EL (cell line): ENCODE results near the gene HOXA5.
A peak's percentile ranks its signal among the peaks of the same experiment; 100 is the strongest.

ENCODE experiments used
- DNase-seq: peaks from one replicate; pipeline ENCODE4 v3.0.0-alpha.2; 2016

Gene HOXA5

DNA sequence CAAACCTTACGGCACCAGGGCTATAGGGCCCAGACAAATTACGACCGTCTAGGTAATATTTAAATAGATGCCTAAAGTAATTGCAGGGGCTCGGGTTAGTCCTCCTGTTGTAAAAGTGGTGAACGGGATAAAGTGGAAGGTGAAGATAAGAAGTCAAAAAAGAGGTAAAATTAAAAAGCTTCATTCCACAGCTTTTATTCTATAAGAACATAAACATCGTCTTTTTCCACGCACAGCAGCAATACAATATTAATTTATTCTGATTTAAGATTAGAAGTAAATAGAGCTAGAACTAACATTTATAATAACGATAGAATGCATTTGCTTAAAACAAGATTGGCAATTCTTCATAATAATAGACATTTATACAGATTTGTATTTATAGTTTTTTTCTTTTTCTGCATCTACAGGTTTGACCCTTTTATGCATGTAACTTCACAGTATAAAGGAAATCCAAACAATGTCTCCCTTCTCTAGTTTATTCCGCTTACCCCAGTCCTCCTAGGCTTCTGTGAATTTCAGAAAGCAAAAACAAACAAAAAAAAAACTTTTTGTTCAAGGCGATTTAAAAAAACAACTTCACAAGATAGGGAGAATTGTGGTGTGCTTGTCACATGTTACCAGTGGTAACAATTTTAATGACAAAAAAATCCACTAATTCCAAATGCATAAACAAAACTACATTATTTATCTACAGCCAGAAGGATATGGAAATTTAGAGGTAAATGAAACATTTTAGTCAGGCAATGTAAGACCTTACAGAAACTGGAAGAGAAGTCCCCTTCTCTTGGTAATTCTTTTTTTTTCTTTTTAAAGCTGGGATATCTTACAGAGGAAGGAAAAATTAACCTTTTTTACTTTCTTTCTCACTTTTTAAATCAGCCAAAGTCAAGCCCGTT is 27.2 kb upstream of the HOXA5 start:
- DNase-seq, result no peak

GRCh38 chr7:27169658-27170425 is 26.4 kb upstream of the HOXA5 start:
- peak; percentile 84 for DNase-seq

DNA sequence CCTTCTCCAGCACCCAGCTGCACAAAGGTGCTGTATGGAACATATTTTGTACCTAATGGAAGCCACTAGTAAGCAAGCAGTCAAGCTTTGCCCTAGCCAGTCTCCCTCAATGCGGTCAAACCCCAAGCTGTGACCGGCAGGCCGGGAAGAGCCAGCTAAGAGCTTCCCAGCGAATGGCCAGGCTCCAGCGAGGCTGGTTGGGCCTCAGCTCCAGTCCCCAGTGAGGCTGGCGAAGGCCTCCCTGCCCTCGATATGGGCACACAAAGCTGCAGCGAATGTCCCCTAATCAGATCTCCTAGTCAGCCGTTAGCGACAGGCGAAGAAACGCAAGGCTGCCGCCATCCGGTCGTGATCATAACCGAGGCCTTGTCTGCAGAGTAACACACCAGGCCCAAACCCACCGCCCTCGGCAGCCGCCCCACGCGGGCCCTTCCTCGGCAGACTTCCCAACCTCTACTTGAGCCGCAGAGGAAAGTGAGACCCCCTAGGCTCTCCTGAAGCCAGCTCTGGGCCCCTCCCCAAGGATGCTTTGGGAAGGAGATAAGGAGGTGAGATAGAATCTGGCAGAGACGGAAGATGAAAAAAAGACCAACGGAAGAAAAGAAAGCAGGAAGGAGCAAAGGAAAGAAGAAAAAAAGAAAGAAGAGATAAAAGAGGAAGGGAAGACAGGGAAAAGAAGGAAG is 24.9 kb upstream of the HOXA5 start:
- DNase-seq, result peak; percentile 81

DNA sequence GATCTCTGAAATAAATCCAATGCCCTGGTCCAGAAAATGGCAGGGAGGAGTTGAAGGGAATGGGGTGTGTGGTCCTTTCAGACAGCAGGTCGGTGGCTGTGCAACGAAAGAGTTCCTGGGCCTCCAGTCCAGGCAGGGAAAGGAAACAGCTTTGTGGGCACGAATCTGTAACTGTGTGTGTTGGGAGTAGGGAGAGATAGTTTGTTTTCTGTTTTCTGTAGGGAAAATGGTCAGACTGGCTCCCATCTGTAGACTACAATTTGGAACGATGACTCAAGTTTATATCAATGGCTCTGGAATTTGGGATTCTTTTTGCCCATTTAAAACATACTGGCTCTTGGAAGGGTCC is 24.4 kb upstream of the HOXA5 start:
- peak; percentile 76 for DNase-seq

DNA sequence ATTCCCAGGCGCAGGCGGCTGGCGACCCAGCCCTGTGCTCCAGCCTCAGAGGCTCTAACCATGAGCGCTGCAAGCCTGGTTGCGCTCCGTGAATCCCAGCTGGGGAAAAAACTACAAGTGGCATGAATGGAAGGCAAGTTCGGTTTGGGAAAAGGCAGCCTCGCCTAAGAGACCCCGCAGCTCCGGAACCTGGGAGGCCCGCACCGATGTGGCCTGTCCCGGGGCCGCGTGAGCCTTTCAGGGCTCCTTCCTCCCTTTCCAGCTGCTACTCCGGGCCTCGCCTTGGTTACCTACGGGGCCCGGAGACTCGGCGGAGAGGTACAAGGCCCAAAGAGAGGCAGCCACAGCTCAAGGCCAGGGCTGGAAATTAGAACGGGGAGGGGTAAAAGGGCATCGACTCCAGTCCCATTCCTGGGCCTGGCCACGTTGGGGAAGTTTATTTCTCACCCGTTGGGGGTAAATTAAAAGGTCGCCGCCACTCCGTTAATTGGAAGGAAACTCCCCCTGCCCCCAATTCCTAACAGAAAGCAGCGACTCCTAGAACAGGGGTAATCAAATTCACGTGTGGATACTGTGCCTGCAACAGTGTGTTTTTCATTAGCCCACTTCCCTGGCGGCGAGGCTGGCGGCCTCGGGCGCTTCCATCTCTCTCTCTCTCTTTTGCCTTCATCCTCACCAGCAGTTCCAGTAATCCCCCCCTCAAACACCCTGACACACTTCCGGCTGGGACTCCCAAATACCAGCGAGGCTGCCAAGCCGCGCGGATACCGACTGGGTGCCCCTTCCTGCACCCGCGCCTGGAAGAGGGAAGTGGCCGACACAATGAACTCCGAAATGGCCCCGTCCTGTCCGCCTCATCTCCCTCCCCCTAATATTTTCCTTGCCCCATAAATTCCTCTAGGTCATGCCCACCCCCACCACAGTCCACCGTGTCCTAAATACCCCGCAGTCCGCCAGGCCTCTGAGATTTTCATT is 23.3 kb upstream of the HOXA5 start:
- peak; percentile 93 for DNase-seq

DNA sequence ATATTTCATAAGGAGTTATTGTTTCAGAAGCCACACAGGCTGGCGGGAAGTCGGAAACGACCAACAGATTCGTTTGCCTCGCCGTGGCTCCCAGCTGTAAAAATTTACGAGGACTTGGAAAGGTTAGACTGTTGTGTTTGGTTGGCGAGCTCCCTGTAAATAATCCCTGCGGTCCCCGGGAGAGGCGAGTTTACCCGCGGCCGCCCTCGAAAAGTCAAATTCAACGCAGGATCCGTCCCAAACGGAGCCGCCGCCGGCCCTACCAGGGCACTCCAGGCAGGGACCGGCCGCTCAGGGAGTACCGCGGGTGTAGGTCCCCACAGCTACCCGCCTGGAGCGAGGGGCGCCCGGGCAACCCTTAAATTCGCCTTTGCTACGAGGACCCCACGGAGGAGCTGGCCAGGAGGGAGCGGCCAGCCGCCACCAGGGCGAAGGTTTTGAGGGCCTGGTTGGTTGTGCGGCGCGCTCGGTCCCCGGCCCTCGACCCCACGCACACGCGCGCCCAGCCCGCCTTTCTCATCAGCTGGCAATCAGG is 22.6 kb upstream of the HOXA5 start:
- peak; percentile 58 for DNase-seq

DNA sequence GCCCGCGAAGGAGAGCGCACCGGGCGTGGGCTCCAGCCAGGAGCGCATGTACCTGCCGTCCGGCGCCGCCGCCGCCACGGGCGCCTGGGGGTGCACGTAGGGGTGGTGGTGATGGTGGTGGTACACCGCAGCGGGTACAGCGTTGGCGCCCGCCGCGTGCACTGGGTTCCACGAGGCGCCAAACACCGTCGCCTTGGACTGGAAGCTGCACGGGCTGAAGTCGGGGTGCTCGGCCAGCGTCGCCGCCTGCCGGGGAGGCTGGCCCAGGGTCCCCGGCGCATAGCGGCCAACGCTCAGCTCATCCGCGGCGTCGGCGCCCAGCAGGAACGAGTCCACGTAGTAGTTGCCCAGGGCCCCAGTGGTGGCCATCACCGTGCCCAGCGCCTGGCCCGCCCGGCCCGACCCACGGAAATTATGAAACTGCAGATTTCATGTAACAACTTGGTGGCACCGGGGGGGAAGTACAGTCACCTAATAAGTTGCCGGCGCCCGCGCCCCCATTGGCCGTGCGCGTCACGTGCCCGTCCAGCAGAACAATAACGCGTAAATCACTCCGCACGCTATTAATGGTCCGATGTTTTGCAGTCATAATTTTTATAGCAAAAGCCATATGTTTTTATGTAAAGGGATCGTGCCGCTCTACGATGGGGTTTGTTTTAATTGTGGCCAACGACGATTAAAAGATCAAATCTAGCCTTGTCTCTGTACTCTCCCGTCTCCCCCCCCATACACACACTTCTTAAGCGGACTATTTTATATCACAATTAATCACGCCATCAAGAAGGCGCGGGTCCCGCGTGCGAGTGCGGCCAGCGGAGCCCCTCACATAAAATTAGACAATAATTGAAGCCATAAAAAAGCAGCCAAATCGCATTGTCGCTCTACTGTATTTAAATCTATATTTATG is 21.9 kb upstream of the HOXA5 start, which contains the start of gene HOXA9:
Gene HOXA9, minus strand, starts transcription at position 449 of the 907 bp plus-strand sequence. Its CDS starts 80 bp downstream, at position 369.
- DNase-seq, result peak; percentile 87

DNA sequence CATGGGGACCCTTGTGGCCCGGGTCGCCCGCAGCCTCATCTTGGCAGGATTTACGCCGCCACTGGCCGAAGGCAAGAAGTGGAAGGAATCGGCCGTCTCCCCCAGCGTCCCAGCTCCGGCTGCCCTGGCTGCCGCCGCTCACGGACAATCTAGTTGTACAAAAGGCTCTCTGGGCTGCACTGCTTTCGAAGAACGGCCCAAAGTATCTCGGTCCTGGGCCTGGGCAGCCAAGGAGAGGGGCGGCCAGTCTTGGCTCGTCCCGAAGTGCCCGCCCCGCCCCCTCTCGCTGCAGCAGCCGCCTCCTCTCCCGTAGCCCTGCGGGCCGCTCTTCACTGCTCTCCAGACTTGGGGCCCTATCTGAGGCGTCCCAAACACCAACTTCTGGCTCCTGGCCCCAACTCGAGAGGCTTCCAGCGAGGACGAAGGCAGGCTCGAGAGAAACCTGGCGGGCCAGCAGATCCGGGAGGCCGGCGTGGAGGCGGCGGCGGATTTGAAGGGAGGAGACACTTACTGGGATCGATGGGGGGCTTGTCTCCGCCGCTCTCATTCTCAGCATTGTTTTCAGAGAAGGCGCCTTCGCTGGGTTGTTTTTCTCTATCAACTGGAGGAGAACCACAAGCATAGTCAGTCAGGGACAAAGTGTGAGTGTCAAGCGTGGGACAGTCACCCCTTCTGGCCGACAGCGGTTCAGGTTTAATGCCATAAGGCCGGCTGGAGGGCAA is 21.0 kb upstream of the HOXA5 start:
- DNase-seq, result peak; percentile 18

DNA sequence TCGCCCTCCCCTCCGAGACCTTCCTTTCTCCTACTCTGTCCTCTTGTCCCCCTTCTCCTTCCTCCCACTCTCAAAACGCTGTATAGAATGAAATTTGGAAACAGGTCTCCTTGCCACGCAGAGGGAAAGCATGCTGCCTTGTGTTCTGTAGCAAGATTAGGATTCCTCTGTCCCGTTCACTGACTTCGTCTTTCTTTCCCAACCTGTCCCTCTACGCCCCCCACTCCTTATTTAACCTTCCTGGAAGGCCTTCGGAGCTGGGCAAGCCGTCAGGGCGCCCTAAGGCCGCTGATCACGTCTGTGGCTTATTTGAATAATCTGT is 20.5 kb upstream of the HOXA5 start:
- no peak for DNase-seq

DNA sequence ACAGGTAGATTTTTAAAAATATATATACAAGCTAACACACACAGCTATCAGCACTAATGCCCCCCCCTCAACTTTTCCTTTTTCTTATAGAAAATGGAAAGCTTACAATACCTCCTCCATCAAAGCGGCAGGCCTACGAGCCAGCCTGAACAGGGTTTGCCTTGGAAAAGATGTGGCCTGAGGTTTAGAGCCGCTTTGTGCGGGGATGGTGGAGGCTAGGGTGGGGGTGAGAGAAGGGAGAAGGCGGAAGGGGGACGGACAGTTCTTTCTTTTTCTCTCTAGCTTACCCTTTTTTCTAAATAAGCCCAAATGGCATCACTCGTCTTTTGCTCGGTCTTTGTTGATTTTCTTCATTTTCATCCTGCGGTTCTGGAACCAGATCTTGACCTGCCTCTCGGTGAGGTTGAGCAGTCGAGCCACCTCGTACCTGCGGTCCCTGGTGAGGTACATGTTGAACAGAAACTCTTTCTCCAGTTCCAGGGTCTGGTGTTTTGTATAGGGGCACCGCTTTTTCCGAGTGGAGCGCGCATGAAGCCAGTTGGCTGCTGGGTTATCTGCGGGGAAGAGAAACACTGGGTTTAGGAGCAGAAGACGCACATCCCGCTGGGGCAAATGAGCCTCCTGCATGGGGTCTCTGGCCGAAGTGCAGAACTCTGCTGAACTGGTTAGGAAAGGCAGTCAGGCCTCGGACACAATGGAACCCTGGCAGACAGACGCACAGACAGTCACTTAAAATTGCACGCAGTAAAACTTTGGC is 20.0 kb upstream of the HOXA5 start:
- no peak for DNase-seq

- no peak for DNase-seq
Measured at GRCh38 chr7:27162561-27163287, 19.2 kb upstream of the HOXA5 start.

- peak; percentile 18 for DNase-seq
Measured at GRCh38 chr7:27161721-27162560, 18.5 kb upstream of the HOXA5 start.

DNA sequence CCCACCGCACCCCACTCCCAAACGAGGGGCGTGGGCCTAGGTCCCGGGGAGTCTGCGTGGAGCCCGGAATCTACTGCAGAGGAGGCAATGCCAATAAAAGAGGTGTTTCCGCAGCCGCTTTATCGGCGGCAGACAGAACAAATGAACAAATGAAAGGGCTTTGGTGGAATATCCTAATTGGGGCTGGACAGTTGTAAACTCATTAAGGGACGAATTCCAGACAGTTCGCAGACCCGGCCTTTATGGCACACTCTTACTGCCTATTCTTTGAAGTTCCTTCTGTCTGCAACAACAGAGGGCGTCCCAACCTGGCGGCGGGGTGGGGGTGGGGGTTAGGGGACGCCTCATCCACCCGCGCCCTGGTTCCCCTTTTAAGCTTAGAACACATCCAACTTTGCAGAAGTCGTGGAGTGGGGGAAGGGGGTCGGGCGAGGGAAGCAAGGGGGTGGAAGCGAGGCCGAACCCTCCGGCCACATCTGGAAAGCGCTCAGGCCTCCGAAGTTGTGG is 17.8 kb upstream of the HOXA5 start:
- DNase-seq, result peak; percentile 22

GRCh38 chr7:27160546-27161213 is 17.2 kb upstream of the HOXA5 start:
- DNase-seq, result peak; percentile 80

GRCh38 chr7:27160145-27160545 is 16.7 kb upstream of the HOXA5 start:
- no peak for DNase-seq

DNA sequence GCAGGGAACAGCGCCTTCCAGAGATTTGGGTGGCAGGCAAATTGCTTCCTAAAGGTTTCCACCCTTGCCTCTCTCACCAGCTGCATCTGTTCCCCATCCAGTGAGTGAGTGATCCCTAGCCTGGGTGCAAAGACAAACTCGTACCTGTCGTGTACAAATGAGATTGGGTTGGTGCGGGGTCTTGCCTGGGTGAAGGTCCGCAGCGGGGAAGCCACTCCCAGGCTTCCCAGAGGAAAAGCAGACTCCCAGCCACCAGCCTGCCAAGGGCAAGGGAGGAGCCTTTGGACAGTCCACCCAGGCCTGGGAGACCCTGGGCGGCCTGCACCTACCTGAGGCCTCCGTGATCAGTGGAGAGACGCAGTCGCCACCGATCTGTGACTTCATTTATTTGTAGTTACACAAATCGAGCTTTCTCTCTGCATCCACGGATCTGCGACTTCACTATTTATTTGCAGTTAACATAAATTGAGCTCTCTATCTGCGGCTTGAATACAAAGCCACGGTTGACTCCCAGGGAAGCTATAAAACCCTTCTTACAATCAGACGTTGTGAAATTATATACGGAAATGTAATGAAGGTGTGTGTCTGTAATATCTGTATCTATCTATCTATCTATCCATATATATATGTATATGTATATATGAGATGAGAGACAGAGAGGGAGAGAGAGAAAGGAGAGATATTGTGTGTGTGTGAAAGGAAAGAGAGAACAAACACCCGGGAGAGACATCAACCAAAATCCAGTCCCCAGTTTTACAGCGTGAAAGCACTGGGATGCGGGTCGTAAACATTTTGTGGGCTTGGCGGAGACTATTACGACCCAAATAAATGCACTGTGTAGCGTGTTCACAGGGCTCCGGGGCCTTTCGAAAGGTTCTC is 16.0 kb upstream of the HOXA5 start:
- DNase-seq, result no peak
